Measurements from ENCODE around the gene POU2AF3.

Gene POU2AF3

GRCh38 chr11:111285189-111286091 is 12.9 kb upstream of the POU2AF3 start:
- no peak for TF ChIP-seq TCF12 (IDR thresholded peaks at IDR 0.05; ENCODE audit: low read depth)
- TF ChIP-seq TAF1 (IDR thresholded peaks at IDR 0.05; ENCODE audit: low read depth), result no peak
- TF ChIP-seq MAX (IDR thresholded peaks at IDR 0.05), result no peak
- no peak for TF ChIP-seq REST (IDR thresholded peaks at IDR 0.05; ENCODE audit: low read depth)
- no peak for TF ChIP-seq USF1 (IDR thresholded peaks at IDR 0.05)
- no peak for TF ChIP-seq CREB1 (IDR thresholded peaks at IDR 0.05; ENCODE audit: low read depth)

- TF ChIP-seq TAF1 (IDR thresholded peaks at IDR 0.05; ENCODE audit: low read depth) (no peak), TEAD4 (IDR thresholded peaks at IDR 0.05) (no peak), CREB1 (IDR thresholded peaks at IDR 0.05; ENCODE audit: low read depth) (no peak), REST (IDR thresholded peaks at IDR 0.05; ENCODE audit: low read depth) (no peak), ZBTB7A (IDR thresholded peaks at IDR 0.05; ENCODE audit: low read depth) (no peak), YY1 (IDR thresholded peaks at IDR 0.05; ENCODE audit: low read depth) (no peak), CEBPB (IDR thresholded peaks at IDR 0.05) (no peak), EGR1 (IDR thresholded peaks at IDR 0.05) (no peak), MAX (IDR thresholded peaks at IDR 0.05) (no peak), TCF12 (IDR thresholded peaks at IDR 0.05; ENCODE audit: low read depth) (no peak), RAD21 (IDR thresholded peaks at IDR 0.05; ENCODE audit: low read depth) (no peak), FOXM1 (IDR thresholded peaks at IDR 0.05; ENCODE audit: borderline replicate concordance, low read depth) (no peak), NFIC (IDR thresholded peaks at IDR 0.05) (no peak), USF1 (IDR thresholded peaks at IDR 0.05) (no peak), EP300 (IDR thresholded peaks at IDR 0.05; ENCODE audit: borderline replicate concordance) (no peak)
Measured at GRCh38 chr11:111291764-111292163, 6.6 kb upstream of the POU2AF3 start.

GRCh38 chr11:111296196-111296595 is 2.1 kb upstream of the POU2AF3 start:
- no peak for TF ChIP-seq TEAD4 (IDR thresholded peaks at IDR 0.05)
- no peak for TF ChIP-seq YY1 (IDR thresholded peaks at IDR 0.05; ENCODE audit: low read depth)
- no peak for TF ChIP-seq USF1 (IDR thresholded peaks at IDR 0.05)
- no peak for TF ChIP-seq EP300 (IDR thresholded peaks at IDR 0.05; ENCODE audit: borderline replicate concordance)
- TF ChIP-seq NFIC (IDR thresholded peaks at IDR 0.05), result no peak
- TF ChIP-seq CREB1 (IDR thresholded peaks at IDR 0.05; ENCODE audit: low read depth), result no peak
- no peak for TF ChIP-seq TCF12 (IDR thresholded peaks at IDR 0.05; ENCODE audit: low read depth)
- no peak for TF ChIP-seq REST (IDR thresholded peaks at IDR 0.05; ENCODE audit: low read depth)
- no peak for TF ChIP-seq CEBPB (IDR thresholded peaks at IDR 0.05)
- TF ChIP-seq ZBTB7A (IDR thresholded peaks at IDR 0.05; ENCODE audit: low read depth), result no peak
- no peak for TF ChIP-seq EGR1 (IDR thresholded peaks at IDR 0.05)
- no peak for TF ChIP-seq MAX (IDR thresholded peaks at IDR 0.05)
- TF ChIP-seq RAD21 (IDR thresholded peaks at IDR 0.05; ENCODE audit: low read depth), result no peak
- no peak for TF ChIP-seq FOXM1 (IDR thresholded peaks at IDR 0.05; ENCODE audit: borderline replicate concordance, low read depth)

Data from Ishikawa (cell line).